NCI-H2029 treated with DMSO at 0.1 percent for 48 hours (cell line): ENCODE data around the gene SDK1.

Experiments
- DNase-seq: peaks from one replicate; lab custom pipeline; 2025; lab: John Stamatoyannopoulos, UW

SDK1 gene

GRCh38 chr7:3464900-3465622 lies 164.0 kb downstream of the SDK1 start:
- no peak for DNase-seq

GRCh38 chr7:3466261-3466660 lies 165.2 kb downstream of the SDK1 start:
- no peak for DNase-seq

- no peak for DNase-seq
These were observed 168.6 kb downstream of the SDK1 start for GRCh38 chr7:3469641-3470040.

GRCh38 chr7:3480197-3480596 lies 179.1 kb downstream of the SDK1 start:
- no peak for DNase-seq

- no peak for DNase-seq
These were observed 180.4 kb downstream of the SDK1 start for GRCh38 chr7:3481435-3481834.

GRCh38 chr7:3482147-3482921 lies 181.3 kb downstream of the SDK1 start:
- peak; percentile 23 for DNase-seq

GRCh38 chr7:3486841-3487240 lies 185.8 kb downstream of the SDK1 start:
- no peak for DNase-seq

- DNase-seq: no peak
These were observed 187.8 kb downstream of the SDK1 start for GRCh38 chr7:3488829-3489228.

- no peak for DNase-seq
These were observed 192.4 kb downstream of the SDK1 start for GRCh38 chr7:3493499-3493898.

- no peak for DNase-seq
These were observed 193.9 kb downstream of the SDK1 start for GRCh38 chr7:3494947-3495346.

- no peak for DNase-seq
These were observed 194.5 kb downstream of the SDK1 start for GRCh38 chr7:3495530-3495929.

GRCh38 chr7:3495954-3496353 lies 194.9 kb downstream of the SDK1 start:
- DNase-seq: no peak

- DNase-seq: no peak
These were observed 196.7 kb downstream of the SDK1 start for GRCh38 chr7:3497796-3498195.

GRCh38 chr7:3501671-3502070 lies 200.6 kb downstream of the SDK1 start:
- no peak for DNase-seq

- no peak for DNase-seq
These were observed 203.3 kb downstream of the SDK1 start for GRCh38 chr7:3504384-3504783.

- no peak for DNase-seq
These were observed 209.3 kb downstream of the SDK1 start for GRCh38 chr7:3510101-3511020.

- no peak for DNase-seq
These were observed 216.3 kb downstream of the SDK1 start for GRCh38 chr7:3517344-3517743.

GRCh38 chr7:3518546-3518945 lies 217.5 kb downstream of the SDK1 start:
- no peak for DNase-seq

GRCh38 chr7:3520206-3520605 lies 219.2 kb downstream of the SDK1 start:
- DNase-seq: peak; percentile 64

GRCh38 chr7:3527496-3528124 lies 226.6 kb downstream of the SDK1 start:
- DNase-seq: no peak

- no peak for DNase-seq
These were observed 232.0 kb downstream of the SDK1 start for GRCh38 chr7:3533040-3533439.
